Measurements from ENCODE around the gene MORN1. TPM values are rescaled to one million over a fixed set of nuclear protein-coding genes. Genes with fewer than 3 reads are reported as not detected.

Gene MORN1
- total RNA-seq, 1 donor from 2014 or later = 24.4 TPM

DNA sequence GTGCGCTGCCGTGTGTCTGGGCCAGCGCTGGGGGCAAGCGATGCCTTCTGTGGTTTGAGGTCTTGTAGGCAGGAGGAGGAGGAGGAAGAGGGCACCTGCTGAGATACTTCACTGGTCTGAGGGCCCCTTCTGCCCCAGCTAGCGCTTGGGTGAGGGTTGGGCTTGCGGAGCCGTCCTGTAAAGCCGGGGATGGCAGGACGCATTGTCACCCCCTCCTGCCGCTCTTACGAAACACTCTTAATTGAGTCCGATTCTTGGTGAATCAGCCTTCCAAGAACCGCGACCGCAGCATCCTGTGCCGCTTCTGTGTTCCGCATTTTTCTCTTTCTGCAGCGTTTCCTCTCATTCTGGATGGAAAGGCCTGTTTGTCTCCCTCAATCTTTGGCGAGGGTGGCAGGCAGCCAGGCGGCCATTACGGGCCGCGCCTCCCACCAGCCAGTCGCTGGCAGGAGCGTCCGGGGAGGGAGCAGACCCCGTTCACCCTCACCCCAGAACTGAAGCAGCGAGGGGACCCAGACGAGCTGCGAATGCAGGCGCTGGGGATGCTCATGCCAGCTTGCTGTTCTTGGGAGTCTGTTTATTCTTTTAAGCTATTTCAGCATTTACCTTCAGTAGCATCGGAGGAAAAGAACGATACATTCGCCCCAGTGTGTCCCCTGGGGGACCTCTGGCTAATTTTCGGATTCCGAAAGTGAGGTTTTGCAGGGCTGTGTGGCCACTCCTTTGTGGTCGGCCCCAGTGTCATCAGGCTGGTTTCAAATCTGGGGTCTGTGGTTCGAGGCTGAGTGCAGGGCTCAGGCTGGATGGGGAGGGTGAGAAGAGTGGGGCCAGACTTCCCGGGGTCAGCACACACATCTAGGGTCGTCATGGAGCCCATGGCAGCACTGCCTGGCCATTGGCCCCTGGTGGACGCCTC lies 100.5 kb downstream of the MORN1 start:
- Mint-ChIP-seq H3K27me3 (ENCODE audit: low read depth) (no peaks in the 10 kb centered on the region), H3K4me1 (peaks cover 29% of the 10 kb centered on the region)

DNA sequence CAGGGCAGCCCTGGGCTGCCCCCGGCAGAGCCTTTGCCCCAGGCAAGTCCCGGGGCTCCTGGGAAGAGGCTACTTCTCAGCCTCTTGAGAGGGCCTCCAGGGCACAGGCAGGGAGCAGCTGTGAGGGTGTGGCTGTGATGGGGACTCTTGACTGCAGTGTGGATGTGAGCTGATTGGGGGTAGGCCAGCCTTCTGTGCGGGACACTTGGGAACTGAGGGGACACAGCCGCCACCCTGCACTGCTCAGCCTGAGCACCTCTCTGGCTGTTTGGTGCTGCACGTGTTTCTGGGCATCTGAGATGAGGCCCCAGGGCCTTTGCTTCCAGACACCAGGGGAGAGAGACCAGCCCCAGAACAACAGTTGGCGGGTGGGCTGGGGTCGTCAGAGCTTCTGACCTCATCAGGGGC lies 101.2 kb downstream of the MORN1 start:
- no peak for DNase-seq (ENCODE audit: low read depth, low spot score)
- Mint-ChIP-seq H3K27ac (ENCODE audit: unreplicated experiment) (no peak overlapping the region), H3K4me1 (peaks cover 26% of the 10 kb centered on the region)

More for the DNA sequence above, 100.5 kb downstream of the MORN1 start:
- no peak for TF ChIP-seq CTCF (conservative IDR thresholded peaks at IDR 0.05)
- no peak for DNase-seq (ENCODE audit: low read depth, low spot score)
- Mint-ChIP-seq H3K36me3 (ENCODE audit: low read depth) (no peaks in the 10 kb centered on the region), H3K9me3 (no peaks in the 10 kb centered on the region), H3K4me3 (no peak overlapping the region), H3K27ac (ENCODE audit: unreplicated experiment) (peak overlapping the region; percentile 68)

DNA sequence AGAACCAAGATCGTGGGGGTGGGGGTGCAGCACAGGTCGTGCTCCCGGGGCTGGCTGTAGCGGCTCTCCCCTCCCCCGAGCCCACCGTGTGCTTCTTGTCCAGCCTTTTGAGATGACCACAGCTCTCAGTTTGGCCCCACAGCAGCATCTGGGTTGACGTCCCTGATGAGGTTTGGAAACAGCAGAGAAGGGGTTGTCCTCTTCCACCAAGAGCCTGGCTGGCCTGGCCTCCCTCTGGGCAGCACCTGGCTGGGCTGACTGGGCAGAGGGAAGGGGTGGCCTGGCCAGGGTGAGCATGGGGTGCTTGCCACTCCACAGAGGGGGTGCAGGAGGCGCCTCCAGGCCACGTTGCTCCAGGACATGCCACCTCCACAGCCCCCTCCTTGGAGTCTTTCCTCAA lies 101.7 kb downstream of the MORN1 start:
- Mint-ChIP-seq H3K9me3 (no peaks in the 10 kb centered on the region), H3K4me3 (no peak overlapping the region), H3K27me3 (ENCODE audit: low read depth) (no peaks in the 10 kb centered on the region), H3K4me1 (peaks cover 26% of the 10 kb centered on the region), H3K36me3 (ENCODE audit: low read depth) (no peaks in the 10 kb centered on the region), H3K27ac (ENCODE audit: unreplicated experiment) (no peak overlapping the region)
- no peak for DNase-seq (ENCODE audit: low read depth, low spot score)
- TF ChIP-seq CTCF (conservative IDR thresholded peaks at IDR 0.05) = no peak

More for the DNA sequence above, 101.2 kb downstream of the MORN1 start:
- no peaks in the 10 kb centered on the region for H3K9me3 Mint-ChIP-seq
- no peak for TF ChIP-seq CTCF (conservative IDR thresholded peaks at IDR 0.05)
- H3K4me3 Mint-ChIP-seq = no peak overlapping the region
- no peaks in the 10 kb centered on the region for H3K36me3 Mint-ChIP-seq (ENCODE audit: low read depth)
- no peaks in the 10 kb centered on the region for H3K27me3 Mint-ChIP-seq (ENCODE audit: low read depth)

GRCh38 chr1:2288816-2289536 lies 102.4 kb downstream of the MORN1 start:
- no peaks in the 10 kb centered on the region for H3K36me3 Mint-ChIP-seq (ENCODE audit: low read depth)
- H3K4me3 Mint-ChIP-seq = no peak overlapping the region
- no peak overlapping the region for H3K27ac Mint-ChIP-seq (ENCODE audit: unreplicated experiment)
- no peaks in the 10 kb centered on the region for H3K9me3 Mint-ChIP-seq
- peaks cover 26% of the 10 kb centered on the region for H3K4me1 Mint-ChIP-seq
- TF ChIP-seq CTCF (conservative IDR thresholded peaks at IDR 0.05) = no peak
- H3K27me3 Mint-ChIP-seq (ENCODE audit: low read depth) = no peaks in the 10 kb centered on the region
- no peak for DNase-seq (ENCODE audit: low read depth, low spot score)

- H3K4me3 Mint-ChIP-seq = no peak overlapping the region
- no peak for TF ChIP-seq CTCF (conservative IDR thresholded peaks at IDR 0.05)
- H3K27ac Mint-ChIP-seq (ENCODE audit: unreplicated experiment) = peak overlapping the region; percentile 27
- H3K9me3 Mint-ChIP-seq = no peaks in the 10 kb centered on the region
- no peaks in the 10 kb centered on the region for H3K27me3 Mint-ChIP-seq (ENCODE audit: low read depth)
- H3K36me3 Mint-ChIP-seq (ENCODE audit: low read depth) = no peaks in the 10 kb centered on the region
- DNase-seq (ENCODE audit: low read depth, low spot score) = no peak
- peaks cover 23% of the 10 kb centered on the region for H3K4me1 Mint-ChIP-seq
These were observed 103.0 kb downstream of the MORN1 start for GRCh38 chr1:2288311-2288710.
